RWPE2 (cell line): ENCODE measurements around the gene GPR4.

ENCODE experiments used
- ATAC-seq: fragments of 200-7000 bp; cut with Tn5 transposase; 3 replicates; pipeline ENCODE4 v1.9.1; 2021; ENCODE audit warnings: low read depth
- DNase-seq: peaks from one replicate; pipeline ENCODE4 v3.0.0-alpha.2; 2020; ENCODE audit warnings: low spot score
- H3K27ac ChIP-seq: fragments of 450-650 bp; 2 replicates; pipeline ENCODE4 v1.5.1; 2017; ENCODE audit warnings: mild to moderate bottlenecking; ENCODE audit not compliant: poor library complexity, severe bottlenecking
- H3K27me3 ChIP-seq: fragments of 250-450 bp; sonication (Bioruptor Pico); 2 replicates; pipeline ENCODE4 v1.5.1; 2021; ENCODE audit warnings: mild to moderate bottlenecking, moderate library complexity; ENCODE audit not compliant: insufficient read depth, poor library complexity, severe bottlenecking
- H3K36me3 ChIP-seq: fragments of 250-450 bp; sonication (Bioruptor Pico); 2 replicates; pipeline ENCODE4 v1.5.1; 2020; ENCODE audit warnings: low read depth, mild to moderate bottlenecking, moderate library complexity
- H3K4me1 ChIP-seq: fragments of 250-450 bp; sonication (Bioruptor Pico); 2 replicates; pipeline ENCODE4 v1.5.1; 2021; ENCODE audit warnings: mild to moderate bottlenecking, moderate library complexity; ENCODE audit not compliant: insufficient read depth, poor library complexity, severe bottlenecking
- H3K4me3 ChIP-seq: fragments of 250-450 bp; sonication (Bioruptor Pico); 2 replicates; pipeline ENCODE4 v1.5.1; 2021; ENCODE audit warnings: mild to moderate bottlenecking, moderate library complexity; ENCODE audit not compliant: severe bottlenecking
- H3K9me3 ChIP-seq: fragments of 250-450 bp; sonication (Bioruptor Pico); 2 replicates; pipeline ENCODE4 v1.5.1; 2021; ENCODE audit warnings: mild to moderate bottlenecking, moderate library complexity; ENCODE audit not compliant: severe bottlenecking
- TF ChIP-seq, protein P1 (sequence below): fragments of 450-650 bp; IDR thresholded peaks from one replicate; pipeline ENCODE4 v1.5.1; 2017; ENCODE audit warnings: mild to moderate bottlenecking, moderate library complexity; ENCODE audit not compliant: poor library complexity, severe bottlenecking

The GPR4 gene

GRCh38 chr19:45569619-45570421 is 32.2 kb downstream of the GPR4 start:
- Histone ChIP-seq H3K4me1 (peaks cover 24% of the 10 kb centered on the region), H3K4me3 (no peak overlapping the region), H3K36me3 (peaks cover 3% of the 10 kb centered on the region; the same call in 1 of the 2 replicates), H3K9me3 (no peaks in the 10 kb centered on the region), H3K27ac (peak overlapping the region; percentile 92), H3K27me3 (no peaks in the 10 kb centered on the region)
- DNase-seq, result no peak
- TF ChIP-seq, protein P1, sequence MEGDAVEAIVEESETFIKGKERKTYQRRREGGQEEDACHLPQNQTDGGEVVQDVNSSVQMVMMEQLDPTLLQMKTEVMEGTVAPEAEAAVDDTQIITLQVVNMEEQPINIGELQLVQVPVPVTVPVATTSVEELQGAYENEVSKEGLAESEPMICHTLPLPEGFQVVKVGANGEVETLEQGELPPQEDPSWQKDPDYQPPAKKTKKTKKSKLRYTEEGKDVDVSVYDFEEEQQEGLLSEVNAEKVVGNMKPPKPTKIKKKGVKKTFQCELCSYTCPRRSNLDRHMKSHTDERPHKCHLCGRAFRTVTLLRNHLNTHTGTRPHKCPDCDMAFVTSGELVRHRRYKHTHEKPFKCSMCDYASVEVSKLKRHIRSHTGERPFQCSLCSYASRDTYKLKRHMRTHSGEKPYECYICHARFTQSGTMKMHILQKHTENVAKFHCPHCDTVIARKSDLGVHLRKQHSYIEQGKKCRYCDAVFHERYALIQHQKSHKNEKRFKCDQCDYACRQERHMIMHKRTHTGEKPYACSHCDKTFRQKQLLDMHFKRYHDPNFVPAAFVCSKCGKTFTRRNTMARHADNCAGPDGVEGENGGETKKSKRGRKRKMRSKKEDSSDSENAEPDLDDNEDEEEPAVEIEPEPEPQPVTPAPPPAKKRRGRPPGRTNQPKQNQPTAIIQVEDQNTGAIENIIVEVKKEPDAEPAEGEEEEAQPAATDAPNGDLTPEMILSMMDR, result peak; percentile 83
- ATAC-seq, result no peak; the same call in 2 of the 3 replicates

DNA sequence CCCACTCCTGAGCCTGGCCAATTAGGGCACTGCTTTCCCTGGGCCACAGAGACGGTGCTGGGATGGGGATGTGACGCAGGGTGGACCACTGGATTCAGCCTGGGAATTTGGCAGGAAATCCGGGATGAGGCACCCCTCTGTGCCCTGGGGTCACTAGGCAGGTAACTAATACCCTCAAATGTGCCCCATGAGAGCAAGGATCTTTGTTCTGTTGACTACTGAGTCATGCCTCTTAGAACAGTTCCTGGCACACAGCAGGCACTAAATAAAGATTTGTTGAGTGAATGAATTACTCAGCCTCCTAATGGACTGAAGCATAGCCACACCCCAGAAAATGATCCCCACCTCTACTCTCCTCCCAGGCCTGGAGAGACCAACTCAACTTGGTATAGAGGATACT is 33.3 kb downstream of the GPR4 start:
- ATAC-seq (peak; percentile 98), DNase-seq (peak; percentile 81)
- Histone ChIP-seq H3K36me3 (0 out of 2 replicates have a peak, but pooled peaks cover 3% of the 10 kb centered on the region), H3K9me3 (no peaks in the 10 kb centered on the region), H3K27ac (peak overlapping the region; percentile 92), H3K27me3 (no peaks in the 10 kb centered on the region), H3K4me1 (peaks cover 24% of the 10 kb centered on the region), H3K4me3 (no peak overlapping the region)
- TF ChIP-seq, protein P1, result no peak

- H3K27ac ChIP-seq, result peak overlapping the region; percentile 92
- TF ChIP-seq, protein P1, result no peak
Measured at GRCh38 chr19:45567609-45568008, 34.4 kb downstream of the GPR4 start.

GRCh38 chr19:45564131-45564780 is 37.8 kb downstream of the GPR4 start:
- Histone ChIP-seq H3K27ac (no peak overlapping the region), H3K9me3 (no peaks in the 10 kb centered on the region), H3K4me1 (peaks cover 25% of the 10 kb centered on the region), H3K36me3 (0 out of 2 replicates have a peak, but pooled peaks cover 4% of the 10 kb centered on the region), H3K27me3 (no peaks in the 10 kb centered on the region), H3K4me3 (no peak overlapping the region)
- no peak for ATAC-seq
- no peak for DNase-seq
- TF ChIP-seq, protein P1, result no peak

More at GRCh38 chr19:45567609-45568008, 34.4 kb downstream of the GPR4 start:
- DNase-seq (no peak), ATAC-seq (no peak)
- Histone ChIP-seq H3K36me3 (no peaks in the 10 kb centered on the region), H3K4me1 (peaks cover 28% of the 10 kb centered on the region), H3K9me3 (no peaks in the 10 kb centered on the region), H3K27me3 (no peaks in the 10 kb centered on the region), H3K4me3 (no peak overlapping the region)
